Measurements from ENCODE around the gene EFCAB9. TPM values are rescaled to one million over a fixed set of nuclear protein-coding genes. Genes with fewer than 3 reads are reported as not detected.

The EFCAB9 gene
- total RNA-seq, 1 experiment from 2014 or later: not detected

DNA sequence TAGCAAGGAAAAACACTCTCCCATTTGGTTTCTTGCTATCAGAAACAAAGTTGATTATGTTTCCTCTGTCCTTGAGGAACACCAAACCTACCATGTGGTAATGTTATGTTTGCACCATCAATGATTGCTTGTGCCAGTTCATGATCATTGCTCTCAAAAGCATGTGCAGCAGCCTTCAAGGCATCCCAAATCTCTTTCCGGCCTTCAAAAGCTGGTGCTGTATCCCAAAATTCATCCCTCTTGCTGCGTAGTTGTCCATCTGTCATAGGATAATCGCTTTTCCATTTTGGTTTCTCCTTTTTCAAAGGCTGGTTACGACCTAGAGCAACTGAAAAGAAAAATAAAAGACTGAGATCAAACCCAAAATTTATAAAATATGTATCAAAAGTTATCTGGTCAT is 40.1 kb downstream of the EFCAB9 start:
- no peak overlapping the region for H3K18ac ChIP-seq (ENCODE audit: insufficient read length, low read depth, low read length)

More for the DNA sequence above, 40.1 kb downstream of the EFCAB9 start:
- H3T11ph ChIP-seq (ENCODE audit: low read length): no peak overlapping the region
- H2BK15ac ChIP-seq (ENCODE audit: low read depth, low read length): no peak overlapping the region
- H3K23me2 ChIP-seq (ENCODE audit: insufficient read length, low read depth, low read length, poor library complexity, severe bottlenecking): no peaks in the 10 kb centered on the region
- H3K56ac ChIP-seq (ENCODE audit: insufficient read length, low read depth, low read length): no peak overlapping the region
- no peak overlapping the region for H3K27ac ChIP-seq (ENCODE audit: insufficient read length, low read depth, low read length)
- no peaks in the 10 kb centered on the region for H4K20me1 ChIP-seq (ENCODE audit: control insufficient read depth, insufficient read depth, insufficient read length)
- no peak overlapping the region for H2BK20ac ChIP-seq (ENCODE audit: low read depth, low read length, poor library complexity, severe bottlenecking)
- H3K4me1 ChIP-seq (ENCODE audit: insufficient read depth, low read length): no peaks in the 10 kb centered on the region
- H3K4me3 Mint-ChIP-seq: no peak overlapping the region
- no peak overlapping the region for H3K4ac ChIP-seq (ENCODE audit: low read depth, low read length)
- H2AFZ ChIP-seq (ENCODE audit: low read length): no peak overlapping the region
- H2BK120ac ChIP-seq (ENCODE audit: low read depth, low read length, poor library complexity, severe bottlenecking): no peak overlapping the region
- DNase-seq: no peak
- peaks cover 6% of the 10 kb centered on the region; the same call in 1 of the 2 replicates for H3K79me2 ChIP-seq (ENCODE audit: insufficient read depth, low read length)
- no peak overlapping the region for H3K9ac ChIP-seq (ENCODE audit: extremely low read depth, insufficient read length, low read length)
- H2BK12ac ChIP-seq (ENCODE audit: insufficient read length, low read depth, low read length): no peak overlapping the region
- TF ChIP-seq, protein P1, sequence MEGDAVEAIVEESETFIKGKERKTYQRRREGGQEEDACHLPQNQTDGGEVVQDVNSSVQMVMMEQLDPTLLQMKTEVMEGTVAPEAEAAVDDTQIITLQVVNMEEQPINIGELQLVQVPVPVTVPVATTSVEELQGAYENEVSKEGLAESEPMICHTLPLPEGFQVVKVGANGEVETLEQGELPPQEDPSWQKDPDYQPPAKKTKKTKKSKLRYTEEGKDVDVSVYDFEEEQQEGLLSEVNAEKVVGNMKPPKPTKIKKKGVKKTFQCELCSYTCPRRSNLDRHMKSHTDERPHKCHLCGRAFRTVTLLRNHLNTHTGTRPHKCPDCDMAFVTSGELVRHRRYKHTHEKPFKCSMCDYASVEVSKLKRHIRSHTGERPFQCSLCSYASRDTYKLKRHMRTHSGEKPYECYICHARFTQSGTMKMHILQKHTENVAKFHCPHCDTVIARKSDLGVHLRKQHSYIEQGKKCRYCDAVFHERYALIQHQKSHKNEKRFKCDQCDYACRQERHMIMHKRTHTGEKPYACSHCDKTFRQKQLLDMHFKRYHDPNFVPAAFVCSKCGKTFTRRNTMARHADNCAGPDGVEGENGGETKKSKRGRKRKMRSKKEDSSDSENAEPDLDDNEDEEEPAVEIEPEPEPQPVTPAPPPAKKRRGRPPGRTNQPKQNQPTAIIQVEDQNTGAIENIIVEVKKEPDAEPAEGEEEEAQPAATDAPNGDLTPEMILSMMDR (conservative IDR thresholded peaks at IDR 0.05): no peak
- H2BK5ac ChIP-seq (ENCODE audit: insufficient read length, low read length): no peak overlapping the region
- no peak overlapping the region for H3K23ac ChIP-seq (ENCODE audit: insufficient read length, low read depth, low read length)
- H3K4me1 Mint-ChIP-seq: peaks cover 22 to 24% of the 10 kb centered on the region in 2 experiments
- no peaks in the 10 kb centered on the region for H3K9me3 Mint-ChIP-seq
- H3K27me3 ChIP-seq (ENCODE audit: insufficient read depth, low read length): no peaks in the 10 kb centered on the region
- H3K79me1 ChIP-seq (ENCODE audit: insufficient read depth, low read depth, low read length, poor library complexity, severe bottlenecking): peaks cover 2% of the 10 kb centered on the region
- H2AK5ac ChIP-seq (ENCODE audit: insufficient read length, low read length): no peak overlapping the region
- H3K27me3 Mint-ChIP-seq (ENCODE audit: low read depth): no peaks in the 10 kb centered on the region
- WGBS (ENCODE audit: extremely low coverage, insufficient read length, low lambda C conversion rate): no CpG with 5 or more reads among the region's 4 CpGs
- no peak overlapping the region for H4K8ac ChIP-seq (replicated peaks; ENCODE audit: insufficient read length, low read depth, low read length)
- no peak overlapping the region for H3K27ac Mint-ChIP-seq
- no peak overlapping the region for H4K91ac ChIP-seq (ENCODE audit: insufficient read length, low read depth, low read length)
- H3K4me2 ChIP-seq (ENCODE audit: insufficient read depth, insufficient read length, low read length): no peak overlapping the region
- H3K9me3 ChIP-seq (ENCODE audit: control insufficient read depth, low read depth, low read length): no peaks in the 10 kb centered on the region
- H3K36me3 Mint-ChIP-seq (ENCODE audit: insufficient read depth in 1 of 3, low read depth in 3 of 3): peaks cover 16 to 48% (median 41%) of the 10 kb centered on the region in 3 experiments; a peak in 6 of 7 replicates
- no peak overlapping the region for H3K14ac ChIP-seq (ENCODE audit: insufficient read depth, low read length)
- no peak overlapping the region for H4K5ac ChIP-seq (ENCODE audit: insufficient read length, low read depth, low read length)

Data from H9 (cell line).